Adrenal gland (tissue), 5 donors: ENCODE measurements around the gene GPR176.

Experiments used
- POLR2A ChIP-seq, 2 donors: fragments of 450-650 bp; IDR thresholded peaks; one replicate each; pipeline ENCODE4 v1.6.1; 2017; ENCODE audit warnings: antibody characterized with exemption in 2 of 2, mild to moderate bottlenecking in 2 of 2, moderate library complexity in 1 of 2
- TF ChIP-seq, protein P1 (sequence below), 6 experiments: fragments of 450-650 bp in 4 of 6; fragments of 200-600 bp in 2 of 6; sonication (generic) in 1 of 6; IDR thresholded peaks; 1 replicate in 5 of 6; 2 replicates in 1 of 6; pipeline versions ENCODE4 v1.5.1 to v1.8.0; 2016 to 2021; ENCODE audit warnings: antibody characterized with exemption in 6 of 6, mild to moderate bottlenecking in 2 of 6, moderate library complexity in 1 of 6
- donor health status: DM: no; HTN: no; CAD: no.

DNA sequence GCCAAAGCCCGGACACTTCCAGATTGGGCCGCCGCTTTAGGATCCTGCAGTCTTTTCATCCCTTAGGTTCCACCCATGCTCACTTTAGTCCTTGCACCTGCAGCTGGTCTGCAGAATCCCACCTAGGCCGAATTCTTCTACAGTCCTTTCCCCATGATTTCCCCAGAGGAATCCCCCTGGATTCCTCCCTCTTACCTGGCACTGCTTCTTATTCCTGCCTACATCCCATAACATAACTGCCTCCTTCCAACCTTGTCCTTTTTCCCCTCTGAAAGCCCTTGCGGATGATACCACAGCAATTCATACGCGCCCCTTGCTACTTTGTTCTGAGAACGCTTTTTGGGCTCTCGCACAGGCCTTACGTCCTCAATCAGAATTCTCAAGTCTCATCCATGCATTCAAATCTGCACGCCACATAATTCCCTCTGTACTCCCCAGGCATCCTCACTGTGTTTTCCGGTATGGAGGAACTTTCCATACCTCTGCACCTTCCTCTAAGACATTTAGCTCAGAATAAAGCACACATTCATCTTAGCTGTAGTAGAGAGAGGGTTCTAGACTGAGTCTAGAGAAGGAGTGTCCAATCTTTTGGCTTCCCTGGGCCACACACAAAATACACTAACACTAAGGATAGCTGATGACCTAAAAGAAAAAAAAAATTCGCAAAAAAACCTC, 14.5 kb upstream of the GPR176 start:
- TF ChIP-seq, protein P1, sequence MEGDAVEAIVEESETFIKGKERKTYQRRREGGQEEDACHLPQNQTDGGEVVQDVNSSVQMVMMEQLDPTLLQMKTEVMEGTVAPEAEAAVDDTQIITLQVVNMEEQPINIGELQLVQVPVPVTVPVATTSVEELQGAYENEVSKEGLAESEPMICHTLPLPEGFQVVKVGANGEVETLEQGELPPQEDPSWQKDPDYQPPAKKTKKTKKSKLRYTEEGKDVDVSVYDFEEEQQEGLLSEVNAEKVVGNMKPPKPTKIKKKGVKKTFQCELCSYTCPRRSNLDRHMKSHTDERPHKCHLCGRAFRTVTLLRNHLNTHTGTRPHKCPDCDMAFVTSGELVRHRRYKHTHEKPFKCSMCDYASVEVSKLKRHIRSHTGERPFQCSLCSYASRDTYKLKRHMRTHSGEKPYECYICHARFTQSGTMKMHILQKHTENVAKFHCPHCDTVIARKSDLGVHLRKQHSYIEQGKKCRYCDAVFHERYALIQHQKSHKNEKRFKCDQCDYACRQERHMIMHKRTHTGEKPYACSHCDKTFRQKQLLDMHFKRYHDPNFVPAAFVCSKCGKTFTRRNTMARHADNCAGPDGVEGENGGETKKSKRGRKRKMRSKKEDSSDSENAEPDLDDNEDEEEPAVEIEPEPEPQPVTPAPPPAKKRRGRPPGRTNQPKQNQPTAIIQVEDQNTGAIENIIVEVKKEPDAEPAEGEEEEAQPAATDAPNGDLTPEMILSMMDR (IDR thresholded peaks at IDR 0.05) = no peak
- TF ChIP-seq POLR2A (IDR thresholded peaks at IDR 0.05) = no peak
